Measurements from ENCODE around the gene NOP16.
"Not testable (repeated sequence)": the region's sequence is repeated elsewhere in the genome, so short reads cannot be mapped to it uniquely, and the experiment has no call there.

Gene NOP16

DNA sequence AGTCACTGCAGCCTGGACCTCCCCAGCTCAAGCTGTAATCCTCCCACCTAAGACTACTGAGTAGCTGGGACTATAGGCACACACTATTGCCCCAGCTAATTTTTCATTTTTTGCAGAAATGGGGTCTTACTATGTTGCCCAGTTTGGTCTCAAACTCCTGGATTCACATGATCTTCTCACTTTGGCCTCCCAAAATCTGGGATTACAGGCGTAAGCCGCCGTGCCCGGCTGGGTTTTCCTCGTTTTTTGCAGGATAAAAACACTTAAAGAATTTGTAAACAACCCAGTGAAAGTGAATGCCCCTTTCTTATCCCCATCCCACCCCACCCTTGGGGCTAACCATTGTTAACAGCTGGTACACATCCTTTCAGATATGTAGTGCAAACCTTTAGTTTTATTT, 20.2 kb upstream of the NOP16 start:
- DNase-seq (ENCODE audit: low spot score), result no peak

DNA sequence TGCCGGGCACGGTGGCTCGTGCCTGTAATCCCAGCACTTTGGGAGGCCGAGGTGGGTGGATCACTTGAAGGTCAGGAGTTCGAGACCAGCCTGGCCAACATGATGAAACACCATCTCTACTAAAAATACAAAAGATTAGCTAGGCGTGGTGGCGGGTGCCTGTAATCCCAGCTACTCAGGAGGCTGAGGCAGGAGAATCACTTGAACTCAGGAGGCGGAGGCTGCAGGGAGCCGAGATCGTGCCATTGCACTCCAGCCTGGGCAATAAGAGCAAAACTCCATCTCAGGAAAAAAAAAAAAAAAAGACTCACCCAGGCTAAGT, 19.8 kb upstream of the NOP16 start:
- not testable (repeated sequence) for DNase-seq (ENCODE audit: low spot score)

- peak; percentile 48 for DNase-seq (ENCODE audit: low spot score)
Observed at GRCh38 chr5:176407456-176408251, 19.3 kb upstream of the NOP16 start.

- no peak for DNase-seq (ENCODE audit: low spot score)
Observed at GRCh38 chr5:176406436-176407052, 18.1 kb upstream of the NOP16 start.

GRCh38 chr5:176405656-176406435, 17.4 kb upstream of the NOP16 start:
- DNase-seq (ENCODE audit: low spot score), result no peak

- DNase-seq (ENCODE audit: low spot score), result no peak
Observed at GRCh38 chr5:176401281-176402205, 13.1 kb upstream of the NOP16 start.

GRCh38 chr5:176400382-176401156, 12.2 kb upstream of the NOP16 start:
- no peak for DNase-seq (ENCODE audit: low spot score)

DNA sequence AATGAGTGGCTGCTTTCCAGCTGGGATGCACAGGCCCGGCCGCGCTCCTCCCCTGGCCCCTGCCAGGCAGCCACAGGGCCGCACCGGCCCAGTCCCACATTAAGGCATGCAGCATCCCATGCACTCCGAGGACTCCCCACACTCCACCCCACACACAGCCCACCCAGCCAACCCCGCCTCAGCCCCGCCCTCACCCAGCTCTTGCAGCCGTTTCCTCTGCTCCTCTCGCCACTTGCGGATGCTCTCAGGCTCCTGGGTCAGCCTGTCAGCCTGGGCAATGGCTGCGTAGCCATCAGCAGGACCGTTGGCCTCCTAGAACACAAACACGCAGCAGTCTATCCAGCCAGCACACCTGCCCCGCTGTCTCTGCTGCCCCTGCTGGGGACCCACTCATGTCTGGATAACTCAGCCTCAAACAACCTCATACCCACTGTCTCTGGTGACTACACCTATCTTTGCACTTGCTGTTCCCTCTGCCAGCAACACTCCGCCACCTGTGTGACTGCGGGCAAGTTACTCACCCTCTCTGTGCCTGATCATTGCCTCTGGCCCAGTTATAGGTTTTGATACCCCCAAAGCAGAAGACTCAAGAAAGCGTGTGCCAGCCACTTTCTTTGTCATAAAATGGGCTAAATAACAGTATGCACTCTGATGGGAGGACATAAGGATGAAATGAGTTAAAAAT, 9.5 kb upstream of the NOP16 start:
- DNase-seq (ENCODE audit: low spot score), result no peak

DNA sequence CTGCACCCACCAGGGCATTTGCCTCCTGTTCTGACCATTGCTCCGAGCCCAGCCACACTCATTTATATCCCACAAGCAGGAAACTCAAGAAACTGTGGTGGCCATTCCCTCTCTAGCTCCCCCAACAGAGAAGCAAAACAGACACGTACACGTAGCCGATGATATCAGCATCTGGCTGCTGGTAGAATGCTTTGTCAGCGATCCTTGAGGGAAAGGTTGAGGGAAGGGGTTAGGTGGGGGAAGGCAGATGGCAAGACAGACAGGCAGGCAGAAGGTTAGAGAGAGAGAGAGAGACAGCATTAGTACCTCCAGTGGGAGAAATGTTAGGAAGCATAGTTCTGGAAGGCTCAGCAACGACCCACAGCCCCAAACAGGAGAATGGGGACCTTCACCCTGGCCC, 7.9 kb upstream of the NOP16 start:
- DNase-seq (ENCODE audit: low spot score), result no peak

GRCh38 chr5:176394881-176395675, 6.7 kb upstream of the NOP16 start:
- no peak for DNase-seq (ENCODE audit: low spot score)

- DNase-seq (ENCODE audit: low spot score), result no peak
Observed at GRCh38 chr5:176394096-176394495, 5.7 kb upstream of the NOP16 start.

DNA sequence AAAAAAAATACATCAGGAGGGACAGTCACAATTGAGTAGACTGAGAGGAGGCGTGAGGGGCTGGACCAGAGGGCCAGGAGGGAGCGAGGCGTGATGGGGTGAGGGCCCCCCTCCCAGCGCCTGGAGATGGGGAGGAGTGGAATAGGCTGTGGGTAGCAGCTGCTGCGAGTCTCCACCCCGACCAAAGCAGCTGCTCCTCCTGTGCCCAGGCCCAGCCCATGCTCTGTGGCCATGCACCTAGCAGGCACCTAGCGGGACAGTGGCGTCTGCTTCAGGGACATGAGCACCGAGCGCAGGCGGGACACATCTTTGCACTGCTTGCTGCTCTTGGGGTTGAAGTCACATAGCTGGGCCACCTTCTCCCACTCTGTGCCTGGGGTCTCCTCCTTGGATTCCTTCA, 4.1 kb upstream of the NOP16 start:
- no peak for DNase-seq (ENCODE audit: low spot score)

GRCh38 chr5:176391999-176392398, 3.6 kb upstream of the NOP16 start:
- no peak for DNase-seq (ENCODE audit: low spot score)

- no peak for DNase-seq (ENCODE audit: low spot score)
Observed at GRCh38 chr5:176391479-176391878, 3.1 kb upstream of the NOP16 start.

DNA sequence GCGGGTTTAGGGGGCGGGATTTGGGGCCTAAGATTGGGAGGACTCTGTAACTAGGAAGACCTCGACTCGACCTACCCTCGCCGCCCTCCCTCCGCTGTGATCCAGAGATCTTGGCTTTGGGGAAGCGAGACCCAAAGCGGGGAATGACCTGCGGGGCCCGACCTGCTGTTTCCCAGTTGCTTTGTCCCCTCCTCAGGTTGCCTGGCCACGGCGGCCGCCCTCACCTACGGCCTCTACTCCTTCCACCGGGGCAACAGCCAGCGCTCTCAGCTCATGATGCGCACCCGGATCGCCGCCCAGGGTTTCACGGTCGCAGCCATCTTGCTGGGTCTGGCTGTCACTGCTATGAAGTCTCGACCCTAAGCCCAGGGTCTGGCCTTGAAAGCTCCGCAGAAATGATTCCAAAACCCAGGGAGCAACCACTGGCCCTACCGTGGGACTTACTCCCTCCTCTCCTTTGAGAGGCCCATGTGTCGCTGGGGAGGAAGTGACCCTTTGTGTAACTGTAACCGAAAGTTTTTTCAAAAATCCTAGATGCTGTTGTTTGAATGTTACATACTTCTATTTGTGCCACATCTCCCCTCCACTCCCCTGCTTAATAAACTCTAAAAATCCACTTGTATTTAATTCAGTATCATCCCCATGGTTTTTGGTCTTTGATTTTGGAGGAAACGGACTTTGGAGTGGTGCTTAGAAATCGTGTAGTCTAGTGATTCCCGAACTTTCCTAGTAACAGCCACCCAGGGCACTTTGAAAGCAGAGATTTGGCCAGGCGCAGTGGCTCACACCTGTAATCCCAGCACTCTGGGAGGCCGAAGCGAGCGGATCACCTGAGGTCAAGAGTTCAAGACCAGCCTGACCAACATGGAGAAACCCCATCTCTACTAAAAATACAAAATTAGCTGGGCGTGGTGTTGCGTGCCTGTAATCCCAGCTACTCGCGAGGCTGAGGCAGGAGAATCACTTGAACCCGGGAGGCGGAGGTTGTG, 1.0 kb upstream of the NOP16 start:
- DNase-seq (ENCODE audit: low spot score), result no peak

GRCh38 chr5:176388003-176388443, 375 bp downstream of the NOP16 start:
- peak; percentile 16 for DNase-seq (ENCODE audit: low spot score)

- no peak for DNase-seq (ENCODE audit: low spot score)
Observed at GRCh38 chr5:176387384-176387925, 943 bp downstream of the NOP16 start.

GRCh38 chr5:176386491-176386890, 1.9 kb downstream of the NOP16 start:
- DNase-seq (ENCODE audit: low spot score), result no peak
